Measurements from ENCODE around the gene MEDAG. TPM values are rescaled to one million over a fixed set of nuclear protein-coding genes. Genes with fewer than 3 reads are reported as not detected.

The MEDAG gene
- total RNA-seq, 1 experiment from 2014 or later = not detected

DNA sequence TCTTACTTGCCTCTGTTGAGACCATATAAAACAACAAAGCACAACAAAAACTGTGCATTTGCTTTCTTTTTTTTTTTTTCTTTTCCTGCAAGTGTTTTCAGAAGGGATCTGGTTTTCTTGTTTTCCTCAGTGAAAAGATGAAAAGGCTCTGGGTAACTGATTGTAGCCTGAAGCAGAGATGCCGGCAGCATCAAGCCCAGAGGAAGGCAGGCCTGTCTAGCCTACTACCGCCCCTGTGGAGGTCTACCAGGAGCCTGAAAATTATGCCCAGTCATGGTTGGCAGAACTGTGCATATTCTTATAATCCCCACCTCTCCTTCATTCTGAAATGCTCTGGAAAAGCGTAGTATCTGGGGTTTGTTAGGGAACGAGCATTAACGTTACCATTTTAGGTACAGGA, 32.6 kb upstream of the MEDAG start:
- Histone ChIP-seq H3K4me2 (no peak overlapping the region), H2AFZ (no peak overlapping the region), H3K36me3 (ENCODE audit: low read depth) (no peaks in the 10 kb centered on the region), H3K27me3 (ENCODE audit: insufficient read depth, low read depth) (no peaks in the 10 kb centered on the region), H3F3A (ENCODE audit: insufficient read depth, low read depth) (peaks cover 12% of the 10 kb centered on the region; the same call in 1 of the 2 replicates), H3K9me3 (ENCODE audit: insufficient read depth, low read depth) (no peaks in the 10 kb centered on the region), H3K79me2 (ENCODE audit: low read depth) (no peaks in the 10 kb centered on the region), H3K9me2 (ENCODE audit: insufficient read depth) (no peaks in the 10 kb centered on the region), H3K4me1 (replicated peaks; ENCODE audit: insufficient read depth) (no peaks in the 10 kb centered on the region), H4K20me1 (ENCODE audit: insufficient read depth) (no peaks in the 10 kb centered on the region), H3K27ac (no peak overlapping the region), H3K4me3 (no peak overlapping the region)
- POLR2A ChIA-PET (ENCODE audit: unreplicated experiment) = no interaction called here
- no peak for DNase-seq
- intact Hi-C loops (cut with micrococcal nuclease; ENCODE audit: unreplicated experiment) = no loop called here
- TF ChIP-seq, protein P1, sequence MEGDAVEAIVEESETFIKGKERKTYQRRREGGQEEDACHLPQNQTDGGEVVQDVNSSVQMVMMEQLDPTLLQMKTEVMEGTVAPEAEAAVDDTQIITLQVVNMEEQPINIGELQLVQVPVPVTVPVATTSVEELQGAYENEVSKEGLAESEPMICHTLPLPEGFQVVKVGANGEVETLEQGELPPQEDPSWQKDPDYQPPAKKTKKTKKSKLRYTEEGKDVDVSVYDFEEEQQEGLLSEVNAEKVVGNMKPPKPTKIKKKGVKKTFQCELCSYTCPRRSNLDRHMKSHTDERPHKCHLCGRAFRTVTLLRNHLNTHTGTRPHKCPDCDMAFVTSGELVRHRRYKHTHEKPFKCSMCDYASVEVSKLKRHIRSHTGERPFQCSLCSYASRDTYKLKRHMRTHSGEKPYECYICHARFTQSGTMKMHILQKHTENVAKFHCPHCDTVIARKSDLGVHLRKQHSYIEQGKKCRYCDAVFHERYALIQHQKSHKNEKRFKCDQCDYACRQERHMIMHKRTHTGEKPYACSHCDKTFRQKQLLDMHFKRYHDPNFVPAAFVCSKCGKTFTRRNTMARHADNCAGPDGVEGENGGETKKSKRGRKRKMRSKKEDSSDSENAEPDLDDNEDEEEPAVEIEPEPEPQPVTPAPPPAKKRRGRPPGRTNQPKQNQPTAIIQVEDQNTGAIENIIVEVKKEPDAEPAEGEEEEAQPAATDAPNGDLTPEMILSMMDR (conservative IDR thresholded peaks at IDR 0.05) = no peak
- no peak for TF ChIP-seq EZH2 (IDR thresholded peaks at IDR 0.05; ENCODE audit: low read depth)
- CTCF ChIA-PET = no interaction called here
- no TSS peak for BruUV-seq (replicated peaks)

DNA sequence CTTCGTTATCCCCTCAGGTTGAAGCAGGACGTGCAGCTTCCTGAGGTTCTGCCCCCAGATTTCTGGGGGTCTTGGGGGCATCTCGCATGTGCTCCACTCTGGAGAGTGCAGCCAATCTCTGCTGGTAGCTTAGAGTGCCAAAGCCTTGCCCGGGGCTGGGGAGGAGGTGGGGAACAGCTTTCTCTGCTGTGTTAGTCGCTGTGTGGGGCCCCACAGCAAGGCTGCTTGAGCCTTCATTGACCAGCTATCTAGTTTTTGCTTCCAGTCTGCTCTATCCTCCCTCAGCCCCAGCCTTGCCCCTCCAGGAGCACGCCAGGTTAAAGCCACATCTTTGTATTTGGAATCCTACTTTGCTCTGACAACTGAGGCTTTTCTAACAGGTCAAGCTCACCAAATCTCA, 32.0 kb upstream of the MEDAG start:
- CTCF ChIA-PET = no interaction called here
- no peaks in the 10 kb centered on the region for H3K79me2 ChIP-seq (ENCODE audit: low read depth)
- POLR2A ChIA-PET (ENCODE audit: unreplicated experiment) = no interaction called here

DNA sequence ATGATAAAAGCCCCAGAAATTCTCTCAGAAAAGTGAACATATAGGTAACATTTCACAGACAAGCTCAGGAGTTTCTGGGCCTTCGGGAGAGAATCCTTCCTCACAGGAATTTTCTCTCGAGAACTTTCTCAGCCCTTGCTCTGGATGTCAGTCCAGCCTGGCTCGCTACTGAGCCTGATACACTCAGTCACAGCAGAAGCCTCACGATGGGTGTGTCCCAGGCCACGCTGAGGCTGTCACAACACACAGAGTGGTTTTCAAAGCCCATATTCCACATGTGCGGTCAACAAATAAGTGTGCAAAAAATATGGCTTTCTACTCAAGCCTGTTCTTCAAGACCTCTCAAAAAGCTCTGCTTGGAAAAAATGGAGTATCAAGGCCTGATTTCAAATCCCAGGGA, 31.5 kb upstream of the MEDAG start:
- intact Hi-C loops (cut with micrococcal nuclease; ENCODE audit: unreplicated experiment) = no loop called here
- Histone ChIP-seq H4K20me1 (ENCODE audit: insufficient read depth) (no peaks in the 10 kb centered on the region), H3K4me1 (replicated peaks; ENCODE audit: insufficient read depth) (no peaks in the 10 kb centered on the region), H3K27me3 (ENCODE audit: insufficient read depth, low read depth) (no peaks in the 10 kb centered on the region), H2AFZ (no peak overlapping the region), H3K79me2 (ENCODE audit: low read depth) (no peaks in the 10 kb centered on the region), H3K4me3 (no peak overlapping the region), H3K9me3 (ENCODE audit: insufficient read depth, low read depth) (no peaks in the 10 kb centered on the region), H3F3A (ENCODE audit: insufficient read depth, low read depth) (peaks cover 6% of the 10 kb centered on the region; the same call in 1 of the 2 replicates), H3K36me3 (ENCODE audit: low read depth) (no peaks in the 10 kb centered on the region), H3K4me2 (no peak overlapping the region), H3K9me2 (ENCODE audit: insufficient read depth) (no peaks in the 10 kb centered on the region), H3K27ac (no peak overlapping the region)
- TF ChIP-seq EZH2 (IDR thresholded peaks at IDR 0.05; ENCODE audit: low read depth) = no peak
- TF ChIP-seq, protein P1 (conservative IDR thresholded peaks at IDR 0.05) = no peak
- BruUV-seq (replicated peaks) = no TSS peak
- ChIA-PET CTCF (no interaction called here), POLR2A (ENCODE audit: unreplicated experiment) (no interaction called here)
- DNase-seq = no peak

More for the DNA sequence above, 32.0 kb upstream of the MEDAG start:
- Histone ChIP-seq H3K4me1 (replicated peaks; ENCODE audit: insufficient read depth) (no peaks in the 10 kb centered on the region), H3K27ac (no peak overlapping the region), H4K20me1 (ENCODE audit: insufficient read depth) (no peaks in the 10 kb centered on the region), H3K27me3 (ENCODE audit: insufficient read depth, low read depth) (no peaks in the 10 kb centered on the region), H3K36me3 (ENCODE audit: low read depth) (no peaks in the 10 kb centered on the region), H3K9me2 (ENCODE audit: insufficient read depth) (no peaks in the 10 kb centered on the region), H3K9me3 (ENCODE audit: insufficient read depth, low read depth) (no peaks in the 10 kb centered on the region), H3K4me3 (no peak overlapping the region), H2AFZ (no peak overlapping the region), H3F3A (ENCODE audit: insufficient read depth, low read depth) (peaks cover 10% of the 10 kb centered on the region; the same call in 1 of the 2 replicates), H3K4me2 (no peak overlapping the region)
- no peak for DNase-seq
- intact Hi-C loops (cut with micrococcal nuclease; ENCODE audit: unreplicated experiment) = no loop called here
- BruUV-seq (replicated peaks) = no TSS peak
- TF ChIP-seq, protein P1 (conservative IDR thresholded peaks at IDR 0.05) = no peak
- TF ChIP-seq EZH2 (IDR thresholded peaks at IDR 0.05; ENCODE audit: low read depth) = no peak

Data from PC-9 (cell line).